NCI-H128 (cell line): ENCODE measurements around the gene TAOK3.
"Not testable (repeated sequence)": the region's sequence is repeated elsewhere in the genome, so short reads cannot be mapped to it uniquely, and the experiment has no call there.

Source experiments
- DNase-seq: peaks from one replicate; lab custom pipeline; 2025; ENCODE audit not compliant: unreplicated experiment; lab: John Stamatoyannopoulos, UW

TAOK3 gene

DNA sequence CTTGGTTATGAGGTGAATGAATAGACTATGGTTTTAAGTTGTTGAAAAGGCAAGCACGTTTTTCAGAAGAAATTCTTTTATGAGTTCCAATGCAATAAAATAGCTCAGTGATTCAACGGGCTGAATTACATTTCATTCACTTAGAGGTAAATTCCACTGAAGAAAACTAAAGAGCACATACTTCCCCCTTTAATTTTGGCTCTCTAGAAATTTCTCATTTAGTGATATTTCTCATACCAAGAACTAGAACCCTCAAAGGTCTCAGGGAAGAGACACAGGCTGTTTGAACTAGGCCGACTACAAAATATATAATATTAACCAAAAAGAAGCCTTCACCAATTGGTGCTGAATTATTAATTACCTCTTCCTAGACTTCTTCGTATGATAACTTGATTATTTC is 68.6 kb downstream of the TAOK3 start:
- no peak for DNase-seq

DNA sequence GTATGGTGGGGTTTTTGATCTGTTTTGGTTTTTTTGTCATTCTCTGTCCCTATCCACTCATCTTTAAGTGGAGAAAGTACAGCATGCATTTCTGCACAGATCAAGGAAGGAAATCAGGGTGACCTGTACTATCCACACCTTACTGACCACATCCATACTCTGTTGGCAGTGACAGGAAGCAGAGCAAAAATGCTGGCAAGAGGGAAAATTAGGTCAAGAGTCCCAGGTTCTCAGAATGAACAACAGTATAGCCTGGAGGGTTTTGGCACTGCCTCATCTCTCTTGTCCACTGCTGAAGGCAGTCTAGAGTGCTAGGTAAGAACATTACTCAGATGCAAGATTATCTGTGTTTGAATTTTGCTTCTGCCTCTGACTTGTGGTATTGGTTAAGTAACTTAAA is 70.7 kb downstream of the TAOK3 start:
- DNase-seq = no peak

DNA sequence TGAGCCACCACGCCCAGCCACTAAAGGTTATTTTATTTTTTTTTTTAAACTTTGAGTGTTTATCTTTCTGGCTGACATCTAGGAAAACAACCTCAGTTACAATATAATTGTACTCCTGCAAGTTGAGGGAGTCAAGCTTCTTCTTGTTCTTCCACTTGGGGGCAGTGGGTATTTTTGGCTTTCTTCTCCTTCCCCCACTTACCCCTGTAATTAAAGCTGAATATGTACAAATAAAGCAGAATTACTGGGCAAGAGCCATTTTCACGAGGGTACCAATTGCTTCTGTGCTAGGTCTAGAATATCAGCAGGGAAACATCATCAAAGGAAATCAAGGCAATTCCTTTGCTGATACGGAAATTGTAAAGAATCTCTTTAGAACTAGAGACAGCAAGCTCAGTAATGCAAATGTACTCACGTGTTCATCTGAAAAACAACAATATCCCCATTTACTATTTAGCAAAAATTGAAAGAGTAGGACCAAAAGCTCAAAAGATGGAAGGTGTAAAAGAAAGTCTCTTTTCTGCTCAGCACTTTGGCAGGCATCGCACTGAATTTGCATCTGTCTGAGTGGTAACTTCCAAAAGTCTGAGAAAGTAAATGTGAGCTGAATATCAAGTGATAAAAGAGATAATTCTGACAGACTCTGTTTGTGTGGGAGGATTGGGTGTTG is 72.8 kb downstream of the TAOK3 start:
- no peak for DNase-seq

DNA sequence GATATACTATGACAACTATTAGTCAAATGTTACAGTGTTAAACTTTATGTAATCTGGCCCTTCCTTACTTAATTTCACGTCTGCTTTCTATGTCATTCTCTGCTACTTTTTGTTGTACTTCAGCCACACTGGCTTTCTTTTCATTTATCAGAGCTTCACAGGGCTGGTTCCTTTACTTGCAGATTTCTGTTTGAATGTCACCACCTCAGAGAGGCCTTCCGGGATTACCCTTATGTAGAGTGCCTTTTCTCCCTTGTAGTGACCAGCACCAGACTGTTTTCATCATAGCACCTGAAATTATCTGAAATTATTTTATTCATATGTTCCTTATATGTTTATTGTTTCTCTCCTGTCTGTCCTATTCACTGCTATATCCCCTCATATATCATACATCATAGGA is 75.4 kb downstream of the TAOK3 start:
- DNase-seq = no peak

DNA sequence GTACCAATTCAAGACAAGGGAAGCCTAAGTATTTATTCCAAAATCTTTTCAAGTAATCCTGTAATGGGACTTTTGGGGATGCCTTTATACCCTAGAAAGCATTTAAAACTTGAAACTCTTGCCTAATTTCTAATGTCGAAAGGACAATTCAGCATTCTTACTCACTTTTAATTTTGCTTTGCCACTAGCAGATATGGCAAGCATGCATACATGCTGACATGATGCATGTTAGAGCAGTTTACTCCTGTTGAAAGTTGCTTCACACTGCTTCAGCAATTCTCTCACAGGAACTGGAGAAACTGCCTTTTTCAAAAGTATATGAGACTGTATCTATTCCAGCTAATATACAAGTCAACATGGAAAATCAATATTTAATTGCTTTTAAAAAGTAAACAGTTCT is 79.9 kb downstream of the TAOK3 start:
- no peak for DNase-seq

DNA sequence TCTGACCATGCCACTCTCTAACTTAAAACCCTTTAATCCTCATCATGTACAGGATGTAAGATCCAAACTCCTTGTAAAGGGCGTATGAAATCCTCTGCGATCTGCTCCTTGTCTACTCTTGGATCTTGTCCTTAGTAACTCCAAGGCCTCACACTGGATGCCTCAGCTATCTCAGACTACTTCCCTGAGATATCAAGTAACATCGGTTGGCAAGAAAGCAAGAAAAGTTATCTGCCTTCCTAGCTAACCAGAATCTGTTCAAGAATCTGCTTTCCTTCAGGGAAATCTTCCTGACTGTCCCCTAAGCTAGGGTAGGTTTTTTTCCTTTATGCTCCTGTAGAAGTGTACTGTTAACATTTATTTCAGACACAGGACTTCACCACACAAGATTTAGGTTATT is 82.6 kb downstream of the TAOK3 start:
- no peak for DNase-seq

DNA sequence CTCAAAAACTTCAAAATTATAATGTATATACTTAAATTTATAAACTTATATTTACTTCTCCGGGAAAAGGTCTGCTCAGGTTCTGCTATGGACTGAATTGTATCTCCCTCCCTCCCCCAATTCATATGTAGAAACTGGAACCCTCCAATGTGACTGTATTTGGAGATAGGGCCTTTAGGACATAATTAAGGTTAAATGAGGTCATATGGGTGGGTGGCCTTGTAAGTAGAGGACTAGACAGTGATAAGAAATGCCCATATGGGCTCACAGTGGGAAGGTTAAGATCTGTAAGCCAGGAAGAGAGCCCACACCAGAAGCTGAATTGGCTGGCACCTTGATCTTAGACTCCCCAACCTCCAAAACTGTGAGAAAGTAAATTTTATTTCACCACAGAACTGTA is 84.5 kb downstream of the TAOK3 start:
- no peak for DNase-seq

DNA sequence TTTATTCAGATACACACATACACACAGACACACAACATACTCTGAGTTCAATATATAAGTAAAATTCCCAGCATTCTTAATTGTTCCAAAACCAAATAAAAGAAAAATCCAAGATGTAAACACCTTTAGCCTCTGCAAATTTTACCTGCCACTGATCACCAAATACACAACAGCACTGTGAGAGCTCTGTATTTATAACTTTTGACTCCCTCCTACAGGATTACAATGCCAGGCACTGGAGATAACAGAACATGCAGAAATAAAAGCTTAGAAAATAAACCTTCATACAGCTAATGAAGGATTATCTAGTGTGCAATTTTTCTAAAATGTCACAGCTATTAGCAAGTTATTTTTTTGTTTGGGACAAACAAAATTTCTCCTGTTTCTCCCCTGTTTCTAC is 85.0 kb downstream of the TAOK3 start:
- DNase-seq = no peak

DNA sequence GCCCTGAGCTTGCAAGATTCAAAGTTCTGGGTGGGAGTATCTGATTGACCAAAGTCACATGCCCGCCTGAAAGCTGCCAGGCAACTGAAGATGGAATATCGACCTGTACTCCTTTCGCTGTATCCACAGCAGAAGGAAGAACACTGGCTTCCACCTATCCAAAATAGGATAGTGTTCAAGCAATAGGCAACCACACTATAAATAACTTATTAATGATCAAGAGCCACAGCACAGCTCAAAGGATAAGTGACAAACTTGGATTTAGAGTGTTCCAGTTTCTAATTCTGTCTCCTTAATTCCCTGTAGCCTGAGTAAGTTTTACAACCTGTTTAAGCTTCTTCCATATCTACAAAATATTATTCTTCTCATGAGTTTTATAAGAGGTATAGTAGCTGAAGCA is 89.9 kb downstream of the TAOK3 start:
- no peak for DNase-seq

DNA sequence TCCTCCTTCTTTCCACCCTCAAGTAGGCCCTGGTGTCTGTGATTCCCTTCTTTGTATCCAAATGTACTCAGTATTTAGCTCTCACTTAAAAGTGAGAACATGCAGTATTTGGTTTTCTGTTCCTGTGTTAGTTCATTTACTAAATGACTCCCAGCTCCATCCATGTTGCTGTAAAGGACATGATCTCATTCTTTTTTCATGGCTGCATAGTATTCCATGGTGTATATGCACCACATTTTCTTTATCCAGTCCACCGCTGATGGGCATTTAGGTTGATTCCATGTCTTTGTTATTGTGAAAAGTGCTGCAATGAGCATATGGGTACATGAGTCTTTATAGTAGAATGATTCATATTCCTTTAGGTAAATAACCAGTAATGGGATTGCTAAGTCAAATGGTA is 94.4 kb downstream of the TAOK3 start:
- DNase-seq = not testable (repeated sequence)

DNA sequence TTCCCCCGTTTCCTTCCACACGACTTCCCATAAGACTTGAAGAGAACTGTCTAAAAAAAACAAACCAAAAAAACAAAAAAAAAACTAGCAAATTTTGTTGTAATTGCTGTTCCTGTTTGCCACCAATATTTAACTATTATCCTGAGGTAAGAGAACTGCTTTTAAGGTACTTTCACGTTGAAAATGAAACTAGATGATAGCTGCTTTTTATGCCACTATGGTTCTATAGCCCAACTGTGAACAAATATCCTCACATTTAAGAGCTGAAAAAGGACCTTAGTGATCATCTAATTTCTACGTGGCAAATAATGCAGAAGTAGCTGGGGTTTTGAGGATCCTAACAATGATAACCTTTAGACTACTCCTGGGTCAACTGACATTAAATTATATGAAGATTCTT is 98.6 kb downstream of the TAOK3 start:
- DNase-seq = no peak

DNA sequence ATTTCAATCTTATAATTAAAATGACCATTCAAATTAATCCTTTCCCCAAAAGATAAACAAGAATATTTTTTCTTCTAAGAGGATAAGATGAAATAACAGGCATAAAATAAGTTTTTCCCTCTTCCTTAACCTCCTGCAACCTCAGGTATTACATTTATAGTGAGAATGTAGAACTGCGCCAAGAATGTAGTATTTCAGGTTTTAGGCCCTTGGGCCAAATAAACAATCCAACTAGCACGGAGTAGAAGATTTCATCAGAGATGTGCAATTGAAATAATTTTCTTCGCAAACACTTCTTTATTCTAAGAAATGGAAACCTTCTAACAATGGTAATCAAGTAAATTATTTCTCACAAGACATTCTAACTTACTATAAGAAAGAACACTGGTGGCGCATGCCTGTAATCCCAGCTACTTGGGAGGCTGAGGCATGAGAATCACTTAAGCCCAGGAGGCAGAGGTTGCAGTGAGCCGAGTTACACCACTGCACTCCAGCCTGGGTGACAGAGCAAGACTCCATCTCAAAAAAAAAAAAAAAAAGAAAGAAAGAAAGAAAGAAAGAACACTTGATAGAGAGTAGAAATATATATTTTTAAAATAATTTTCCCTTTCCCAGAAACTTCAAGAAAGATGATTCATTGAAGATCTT is 100.8 kb downstream of the TAOK3 start:
- DNase-seq = no peak

DNA sequence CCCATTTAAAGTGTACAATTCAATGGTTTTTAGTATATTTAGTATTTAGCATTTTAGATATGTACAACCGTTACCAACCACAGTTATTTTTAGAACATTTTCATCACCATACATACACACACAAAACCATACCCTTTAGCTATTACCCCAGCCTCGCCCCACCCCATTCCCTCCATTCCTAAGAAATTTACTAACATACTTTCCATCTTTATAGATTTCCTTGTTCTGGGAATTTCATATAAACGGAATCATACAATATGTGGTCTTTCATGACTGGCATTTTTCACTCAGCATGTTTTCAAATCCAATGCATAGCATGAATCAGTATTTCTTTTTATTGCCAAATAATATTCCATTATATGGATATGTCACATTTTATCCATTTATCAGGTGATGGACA is 101.5 kb downstream of the TAOK3 start:
- no peak for DNase-seq

DNA sequence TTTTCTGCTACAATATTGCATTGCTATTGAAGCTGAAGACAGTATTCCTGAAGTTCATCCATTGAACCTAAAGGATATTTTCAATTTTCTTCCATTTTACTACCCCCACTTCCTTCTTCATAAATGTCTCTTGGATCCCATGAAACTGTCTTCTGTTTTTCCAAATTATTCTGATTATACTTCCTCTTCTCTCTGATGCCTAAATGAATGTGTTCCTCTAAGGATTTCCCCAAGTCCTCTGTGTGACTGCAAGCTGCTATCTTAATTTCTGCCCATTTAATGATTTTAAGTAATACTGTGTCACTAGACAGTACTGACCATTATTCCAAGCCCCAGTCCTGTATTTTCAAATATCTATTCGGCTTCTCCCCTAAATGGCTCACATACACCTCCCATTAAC is 102.9 kb downstream of the TAOK3 start:
- no peak for DNase-seq

DNA sequence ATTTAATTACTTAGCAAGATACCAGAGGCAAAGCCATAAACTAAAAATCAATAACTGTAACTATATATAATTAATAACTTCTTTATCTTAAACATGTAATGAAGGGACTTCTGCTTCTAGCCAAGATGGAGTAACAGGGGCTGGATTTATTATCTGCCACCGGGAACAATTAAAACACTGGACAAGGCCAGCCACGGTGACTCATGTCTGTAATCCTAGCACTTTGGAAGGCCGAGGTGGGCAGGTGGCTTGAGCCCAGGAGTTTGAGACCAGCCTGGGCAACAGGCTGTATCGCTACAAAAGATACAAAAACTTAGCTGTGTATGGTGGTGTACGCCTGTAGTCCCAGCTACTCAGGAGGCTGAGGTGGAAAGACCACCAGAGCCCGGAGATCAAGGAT is 113.6 kb downstream of the TAOK3 start:
- DNase-seq = no peak

DNA sequence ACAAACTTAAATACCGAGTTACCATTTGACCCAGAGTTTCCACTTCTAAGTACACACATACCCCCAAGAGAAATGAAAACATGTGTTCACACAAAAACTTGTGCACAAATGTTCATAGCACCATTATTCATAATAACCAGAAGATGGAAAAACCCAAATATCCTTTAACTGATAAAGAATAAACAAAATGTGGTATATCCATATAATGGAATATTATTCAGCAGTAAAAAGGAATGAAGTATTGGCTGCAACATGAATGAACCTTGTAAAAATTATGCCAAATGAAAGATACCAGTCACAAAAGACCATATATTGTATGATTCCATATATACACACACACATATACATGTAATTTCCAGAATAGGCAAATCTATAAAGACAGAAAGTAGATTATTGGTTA is 116.4 kb downstream of the TAOK3 start:
- no peak for DNase-seq

DNA sequence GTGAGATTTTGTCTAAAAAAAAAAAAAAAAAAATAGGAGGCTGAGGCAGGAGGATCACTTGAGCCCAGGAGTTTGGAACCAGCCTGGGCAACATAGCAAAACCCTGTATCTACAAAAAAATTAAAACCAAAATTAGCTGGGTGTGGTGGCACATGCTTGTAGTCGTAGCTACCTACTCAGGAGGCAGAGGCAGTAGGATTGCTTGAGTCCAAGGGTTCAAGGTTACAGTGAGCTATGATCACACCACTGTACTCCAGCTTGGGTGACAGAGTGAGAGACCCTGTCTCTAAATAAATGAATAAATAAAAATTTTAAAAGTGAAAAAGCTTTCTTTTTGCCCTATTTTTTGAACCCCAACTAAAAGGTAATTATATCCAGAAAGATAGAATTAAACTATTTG is 123.2 kb downstream of the TAOK3 start:
- no peak for DNase-seq

DNA sequence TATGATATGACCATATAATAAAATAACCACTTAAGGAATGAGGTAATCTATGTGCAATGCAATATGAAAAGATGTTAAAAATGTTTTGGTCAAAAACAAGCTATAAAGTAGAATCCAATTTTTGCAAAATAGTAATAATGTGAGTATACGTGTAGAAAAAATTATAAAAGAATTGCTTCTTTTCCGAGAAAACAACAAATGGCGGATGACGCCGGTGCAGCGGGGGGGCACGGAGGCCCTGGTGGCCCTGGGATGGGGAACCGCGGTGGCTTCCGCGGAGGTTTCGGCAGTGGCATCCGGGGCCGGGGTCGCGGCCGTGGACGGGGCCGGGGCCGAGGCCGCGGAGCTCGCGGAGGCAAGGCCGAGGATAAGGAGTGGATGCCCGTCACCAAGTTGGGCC is 126.8 kb downstream of the TAOK3 start:
- DNase-seq = not testable (repeated sequence)

DNA sequence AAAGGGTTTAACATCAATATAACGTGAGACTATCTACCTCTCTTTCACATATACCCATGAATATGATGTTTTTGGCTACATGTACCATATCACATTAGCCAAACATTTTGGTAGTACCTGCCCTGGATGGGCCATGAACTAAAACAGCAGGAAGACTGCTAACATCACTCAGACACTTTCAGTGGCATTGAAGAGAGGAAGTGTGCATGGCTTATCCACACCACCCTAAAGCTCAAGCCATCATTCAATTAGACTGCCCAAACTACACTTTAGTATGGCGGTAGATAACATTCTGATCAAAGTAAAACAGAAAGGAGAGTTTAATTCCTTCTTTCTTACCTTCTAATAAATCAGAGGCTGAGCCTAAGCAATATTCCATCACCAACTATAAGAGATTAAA is 133.8 kb downstream of the TAOK3 start:
- no peak for DNase-seq

DNA sequence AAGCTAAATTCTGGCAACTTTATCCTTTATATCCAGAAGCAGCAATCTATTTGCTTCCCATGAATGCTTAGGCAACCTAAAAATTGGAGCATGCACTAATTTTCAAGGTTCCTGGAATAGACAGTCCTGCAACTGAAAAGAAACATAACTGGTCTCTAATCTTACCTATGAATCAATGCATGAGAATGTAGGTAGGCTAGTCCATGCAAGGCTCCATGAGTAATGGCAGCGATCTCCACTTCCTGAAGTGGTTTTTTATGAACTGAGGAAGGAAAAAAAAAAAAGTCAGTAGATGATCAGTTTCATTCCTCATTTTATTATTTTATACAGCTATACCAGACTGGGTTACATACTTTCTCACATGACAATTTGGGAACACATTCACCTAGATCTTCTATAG is 134.8 kb downstream of the TAOK3 start:
- DNase-seq = no peak

DNA sequence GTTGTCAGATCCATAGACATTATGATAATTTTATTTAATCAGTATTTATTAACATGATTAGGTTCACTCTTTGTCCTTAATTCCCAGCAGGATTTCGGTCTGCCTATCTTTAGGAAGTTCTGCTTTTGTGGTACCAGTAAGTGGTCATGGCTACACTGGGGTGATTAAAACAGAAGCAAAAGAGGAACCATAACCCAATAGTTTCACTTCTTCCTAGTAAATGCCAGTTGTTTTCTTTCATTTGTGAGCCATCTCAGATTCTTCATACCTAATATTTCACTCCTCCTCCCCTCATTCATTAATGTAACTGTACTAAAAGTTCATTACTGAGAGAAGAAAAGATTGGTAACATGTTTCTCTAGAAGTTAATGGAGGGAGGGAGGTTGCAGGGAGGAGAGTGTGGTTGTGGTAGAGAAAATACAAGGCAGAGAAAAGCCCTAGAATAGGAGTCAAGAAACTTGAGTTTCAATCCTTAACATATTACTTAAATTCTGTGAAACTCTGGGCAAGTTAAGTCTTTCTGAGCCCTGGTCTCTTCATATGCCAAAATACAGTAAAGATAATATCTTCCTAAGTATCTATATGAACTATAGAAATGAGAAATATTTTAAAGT is 135.5 kb downstream of the TAOK3 start:
- DNase-seq = no peak

DNA sequence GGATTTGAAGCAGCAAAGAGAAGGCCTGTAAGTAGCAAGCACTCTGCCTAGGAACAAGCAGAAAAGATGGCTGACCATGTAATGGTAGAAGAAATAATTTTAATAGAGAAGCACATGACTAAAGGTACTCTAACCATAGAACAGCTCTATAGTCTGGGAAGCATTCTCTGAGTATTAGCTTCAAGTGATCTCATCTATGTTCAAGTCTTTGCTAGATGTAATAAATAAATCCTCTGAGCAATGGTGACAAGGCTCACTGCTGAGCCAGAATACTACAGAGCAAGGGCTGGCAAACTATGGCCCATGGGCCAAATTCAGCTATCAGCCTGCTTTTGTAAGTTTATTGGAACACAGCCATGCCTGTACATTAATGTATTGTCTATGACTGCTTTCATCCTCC is 152.0 kb downstream of the TAOK3 start:
- DNase-seq = no peak

DNA sequence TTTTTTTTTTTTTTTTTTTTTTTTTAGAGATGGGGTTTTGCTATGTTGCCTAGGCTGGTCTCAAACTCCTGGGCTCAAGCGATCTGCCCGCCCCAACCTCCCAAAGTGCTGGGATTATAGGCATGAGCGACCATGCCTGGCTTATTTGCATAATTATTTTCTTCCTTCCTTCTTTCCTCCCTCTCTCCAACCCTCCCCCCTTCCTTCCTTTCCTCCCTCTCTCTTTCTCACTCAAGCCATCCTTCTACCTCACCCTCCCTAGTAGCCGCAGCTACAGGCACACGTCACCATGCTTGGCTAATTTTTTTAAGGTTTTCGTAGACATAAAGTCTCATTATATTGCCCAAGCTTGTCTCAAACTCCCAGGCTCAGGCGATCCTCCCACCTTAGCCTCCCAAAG is 152.9 kb downstream of the TAOK3 start:
- DNase-seq = no peak
